Right lung (tissue), 5 donors: Measurements from ENCODE around the gene MTCL1. TPM values are rescaled to one million over a fixed set of nuclear protein-coding genes. Genes with fewer than 3 reads are reported as not detected.
A peak's percentile ranks its signal among the peaks of the same experiment; 100 is the strongest.

Source experiments
- DNase-seq, 2 donors: peaks; one replicate each; pipeline ENCODE4 v3.0.0-alpha.2; 2013
- polyA plus RNA-seq, 5 donors: library from polyadenylated mRNA; unstranded; fragments of 120-200 nt; gene quantifications; one replicate each; pipeline versions ENCODE4 v1.2.1 to v1.2.3, GENCODE V29; 2013; ENCODE audit warnings: inconsistent platforms in 1 of 5, low replicate concordance in 1 of 5; ENCODE audit not compliant: insufficient read length in 5 of 5, insufficient read depth in 1 of 5

Gene MTCL1
- polyA plus RNA-seq, 5 donors: 7.1 to 16.7 (median 9.3) TPM

GRCh38 chr18:8831112-8831511 is 125.8 kb downstream of the MTCL1 start:
- DNase-seq: no peak

- no peak for DNase-seq
These were observed 126.2 kb downstream of the MTCL1 start for GRCh38 chr18:8831531-8831930.

- DNase-seq: no peak
These were observed 128.1 kb downstream of the MTCL1 start for GRCh38 chr18:8833480-8833879.

GRCh38 chr18:8834881-8835280 is 129.5 kb downstream of the MTCL1 start:
- DNase-seq: no peak

- no peak for DNase-seq
These were observed 130.2 kb downstream of the MTCL1 start for GRCh38 chr18:8835521-8835953.

GRCh38 chr18:8839281-8839680 is 133.9 kb downstream of the MTCL1 start:
- peak in 1 of 2 donors; percentile 30 for DNase-seq

- DNase-seq: no peak
These were observed 136.6 kb downstream of the MTCL1 start for GRCh38 chr18:8841781-8842485.

- DNase-seq: no peak
These were observed 137.2 kb downstream of the MTCL1 start for GRCh38 chr18:8842506-8842905.

- DNase-seq: no peak
These were observed 137.6 kb downstream of the MTCL1 start for GRCh38 chr18:8843005-8843404.

- DNase-seq: no peak
These were observed 139.4 kb downstream of the MTCL1 start for GRCh38 chr18:8844721-8845148.

- no peak for DNase-seq
These were observed 140.2 kb downstream of the MTCL1 start for GRCh38 chr18:8845506-8845905.

- no peak for DNase-seq
These were observed 141.9 kb downstream of the MTCL1 start for GRCh38 chr18:8847066-8847755.

- DNase-seq: no peak
These were observed 142.5 kb downstream of the MTCL1 start for GRCh38 chr18:8847900-8848299.

GRCh38 chr18:8848541-8848940 is 143.2 kb downstream of the MTCL1 start:
- DNase-seq: no peak

GRCh38 chr18:8849696-8850095 is 144.3 kb downstream of the MTCL1 start:
- DNase-seq: no peak

GRCh38 chr18:8851659-8852058 is 146.3 kb downstream of the MTCL1 start:
- DNase-seq: no peak

GRCh38 chr18:8854550-8854949 is 149.2 kb downstream of the MTCL1 start:
- DNase-seq: no peak

- no peak for DNase-seq
These were observed 149.6 kb downstream of the MTCL1 start for GRCh38 chr18:8854962-8855361.

GRCh38 chr18:8856212-8856611 is 150.9 kb downstream of the MTCL1 start:
- no peak for DNase-seq

- DNase-seq: no peak
These were observed 151.5 kb downstream of the MTCL1 start for GRCh38 chr18:8856769-8857393.

- no peak for DNase-seq
These were observed 152.4 kb downstream of the MTCL1 start for GRCh38 chr18:8857806-8858205.

GRCh38 chr18:8858888-8859511 is 153.6 kb downstream of the MTCL1 start:
- no peak for DNase-seq
